SU-DHL-6 (cell line): Measurements from ENCODE around the gene TGFBR3L.

Experiments used
- CTCF ChIP-seq: fragments of 200-600 bp; sonication (generic); IDR thresholded peaks from one replicate; pipeline ENCODE4 v1.5.1; 2017; ENCODE audit warnings: antibody characterized with exemption, mild to moderate bottlenecking, low read length, moderate library complexity; ENCODE audit not compliant: insufficient read depth, poor library complexity, severe bottlenecking
- EZH2phosphoT487 ChIP-seq: fragments of 200-600 bp; sonication (generic), shearing (Covaris generic); conservative IDR thresholded peaks from 2 replicates; pipeline ENCODE4 v1.6.1; 2018; ENCODE audit warnings: mild to moderate bottlenecking, antibody characterized with exemption, low read length, moderate library complexity, mixed read lengths

GRCh38 chr19:7965259-7965841 lies 50.7 kb downstream of the TGFBR3L start:
- TF ChIP-seq CTCF = no peak
- no peak for TF ChIP-seq EZH2phosphoT487
